Thyroid gland (tissue), 4 donors: Measurements from ENCODE around the gene YTHDC2. TPM values are rescaled to one million over a fixed set of nuclear protein-coding genes. Genes with fewer than 3 reads are reported as not detected.

ENCODE experiments used
- DNase-seq, 2 donors: peaks; one replicate each; pipeline ENCODE4 v3.0.0-alpha.2; 2019
- H3K27ac ChIP-seq, 3 donors: fragments of 200-600 bp; sonication (generic); 1 replicate in 2 of 3; 2 replicates in 1 of 3; pipeline ENCODE4 v1.5.1; 2016 to 2019; ENCODE audit warnings: mild to moderate bottlenecking in 1 of 3, moderate library complexity in 1 of 3
- H3K27me3 ChIP-seq: fragments of 200-600 bp; sonication (generic); one replicate; pipeline ENCODE4 v1.5.1; 2019
- H3K36me3 ChIP-seq, 2 donors: fragments of 200-600 bp; sonication (generic); one replicate each; pipeline ENCODE4 v1.5.1; 2016 to 2019
- H3K4me1 ChIP-seq, 2 donors: fragments of 200-600 bp; sonication (generic); one replicate each; pipeline ENCODE4 v1.5.1; 2017 to 2019
- H3K4me3 ChIP-seq, 3 donors: fragments of 200-600 bp; sonication (generic); replicated peaks in 1 of 3; 1 replicate in 2 of 3; 2 replicates in 1 of 3; pipeline ENCODE4 v1.5.1; 2016; ENCODE audit warnings: mild to moderate bottlenecking in 1 of 3
- H3K9me3 ChIP-seq: fragments of 200-600 bp; sonication (generic); one replicate; pipeline ENCODE4 v1.5.1; 2017
- POLR2A ChIP-seq, 2 donors: fragments of 450-650 bp; IDR thresholded peaks; one replicate each; pipeline ENCODE4 v1.6.1; 2017; ENCODE audit warnings: antibody characterized with exemption in 2 of 2, mild to moderate bottlenecking in 2 of 2, moderate library complexity in 1 of 2
- WGBS, 2 donors: methylation state at CpG; one replicate each; pipeline ENCODE4 v1.1.5; 2017; 5-methylcytosine and 5-hydroxymethylcytosine counted together
- intact Hi-C: fragments of 100-400 bp; cut with DNase I; formaldehyde crosslinking; loops from one replicate; pipeline ENCODE4 v1.15.1; 2023
- small RNA-seq: library from RNA; depleted of rRNA; stranded (forward); fragments of <200 nt; gene quantifications from one replicate; pipeline ENCODE3, GENCODE V24; 2016
- total RNA-seq, 4 donors: library from RNA; depleted of rRNA; stranded (reverse); fragments of >200 nt; gene quantifications; one replicate each; pipeline ENCODE4 v1.2.3, GENCODE V29; 2016
- TF ChIP-seq, protein P1 (sequence below), 6 experiments: fragments of 200-600 bp in 3 of 6; fragments of 450-650 bp in 3 of 6; sonication (generic) in 3 of 6; IDR thresholded peaks; one replicate each; pipeline ENCODE4 v1.5.1; 2016 to 2019; ENCODE audit warnings: antibody characterized with exemption in 6 of 6, mild to moderate bottlenecking in 2 of 6, inconsistent platforms in 1 of 6, moderate library complexity in 1 of 6

Gene YTHDC2
- total RNA-seq, 4 donors from 2014 or later = 29.6 to 55.6 (median 41.7) TPM

DNA sequence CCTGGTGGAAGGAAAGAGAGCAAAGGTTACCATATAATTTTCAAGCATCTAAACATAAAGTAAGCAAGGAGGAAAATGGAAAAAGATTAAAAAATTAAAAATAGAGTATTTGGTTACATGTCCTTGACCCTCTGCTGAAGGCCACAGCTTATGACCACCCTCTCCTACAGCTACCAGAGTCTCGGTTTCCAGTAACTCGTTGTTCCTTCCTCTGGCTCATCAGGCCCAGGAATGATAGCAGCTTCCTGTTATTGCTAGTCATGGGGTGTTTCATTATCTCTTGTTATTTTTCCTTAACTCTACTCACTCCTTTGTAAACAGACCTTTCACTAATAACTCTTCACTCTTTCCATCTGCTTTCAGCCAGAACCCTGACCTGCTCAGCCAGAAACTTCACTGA is 102.2 kb downstream of the YTHDC2 start:
- Histone ChIP-seq H3K27me3 (no peaks in the 10 kb centered on the region), H3K9me3 (no peaks in the 10 kb centered on the region), H3K36me3 (no peaks in the 10 kb centered on the region), H3K27ac (no peak overlapping the region), H3K4me1 (no peaks in the 10 kb centered on the region), H3K4me3 (no peak overlapping the region)
- no peak for DNase-seq
- TF ChIP-seq, protein P1, sequence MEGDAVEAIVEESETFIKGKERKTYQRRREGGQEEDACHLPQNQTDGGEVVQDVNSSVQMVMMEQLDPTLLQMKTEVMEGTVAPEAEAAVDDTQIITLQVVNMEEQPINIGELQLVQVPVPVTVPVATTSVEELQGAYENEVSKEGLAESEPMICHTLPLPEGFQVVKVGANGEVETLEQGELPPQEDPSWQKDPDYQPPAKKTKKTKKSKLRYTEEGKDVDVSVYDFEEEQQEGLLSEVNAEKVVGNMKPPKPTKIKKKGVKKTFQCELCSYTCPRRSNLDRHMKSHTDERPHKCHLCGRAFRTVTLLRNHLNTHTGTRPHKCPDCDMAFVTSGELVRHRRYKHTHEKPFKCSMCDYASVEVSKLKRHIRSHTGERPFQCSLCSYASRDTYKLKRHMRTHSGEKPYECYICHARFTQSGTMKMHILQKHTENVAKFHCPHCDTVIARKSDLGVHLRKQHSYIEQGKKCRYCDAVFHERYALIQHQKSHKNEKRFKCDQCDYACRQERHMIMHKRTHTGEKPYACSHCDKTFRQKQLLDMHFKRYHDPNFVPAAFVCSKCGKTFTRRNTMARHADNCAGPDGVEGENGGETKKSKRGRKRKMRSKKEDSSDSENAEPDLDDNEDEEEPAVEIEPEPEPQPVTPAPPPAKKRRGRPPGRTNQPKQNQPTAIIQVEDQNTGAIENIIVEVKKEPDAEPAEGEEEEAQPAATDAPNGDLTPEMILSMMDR (IDR thresholded peaks at IDR 0.05) = no peak
- no peak for TF ChIP-seq POLR2A (IDR thresholded peaks at IDR 0.05)
- intact Hi-C loops = no loop called here
- WGBS, 2 donors = 41 to 45% methylated on average over 2 of the region's 2 CpGs

DNA sequence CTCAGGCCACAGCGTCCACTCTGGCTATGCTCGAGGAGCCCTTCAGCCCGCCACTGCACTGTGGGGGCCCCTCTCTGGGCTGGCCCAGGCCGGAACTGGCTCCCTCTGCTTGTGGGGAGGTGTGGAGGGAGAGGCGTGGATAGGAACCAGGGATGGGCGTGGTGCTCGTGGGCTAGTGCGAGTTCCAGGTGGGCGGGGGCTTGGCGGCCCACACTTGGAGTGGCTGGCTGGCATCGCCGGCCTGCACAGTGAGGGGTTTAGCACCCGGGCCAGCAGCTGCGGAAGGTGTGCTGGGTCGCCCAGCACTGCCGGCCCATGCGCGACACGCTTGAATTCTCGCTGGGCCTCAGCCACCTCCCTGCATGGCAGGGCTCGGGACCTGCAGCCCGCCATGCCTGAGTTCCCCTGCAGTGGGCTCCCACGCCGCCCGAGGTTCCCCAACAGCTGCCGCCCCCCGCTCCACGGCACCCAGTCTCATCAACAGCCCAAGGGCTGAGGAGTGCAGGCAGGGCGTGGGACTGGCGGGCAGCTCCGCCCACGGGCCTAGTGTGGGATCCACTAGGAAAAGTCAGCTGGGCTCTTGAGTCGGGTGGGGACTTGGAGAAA is 103.8 kb downstream of the YTHDC2 start:
- TF ChIP-seq, protein P1 (IDR thresholded peaks at IDR 0.05) = no peak
- TF ChIP-seq POLR2A (IDR thresholded peaks at IDR 0.05) = no peak
- Histone ChIP-seq H3K9me3 (no peaks in the 10 kb centered on the region), H3K4me3 (no peak overlapping the region), H3K27me3 (no peaks in the 10 kb centered on the region), H3K4me1 (no peaks in the 10 kb centered on the region), H3K27ac (no peak overlapping the region), H3K36me3 (no peaks in the 10 kb centered on the region)
- intact Hi-C loops = no loop called here
- WGBS, 2 donors = 92 to 98% methylated on average over 21 to 27 of the region's 33 CpGs
- DNase-seq = no peak

GRCh38 chr5:113632996-113633395 is 119.5 kb downstream of the YTHDC2 start:
- no peak overlapping the region for H3K4me3 ChIP-seq
- H3K4me1 ChIP-seq = no peaks in the 10 kb centered on the region
- no peaks in the 10 kb centered on the region for H3K36me3 ChIP-seq
- H3K27ac ChIP-seq = no peak overlapping the region
- DNase-seq = no peak
- H3K9me3 ChIP-seq = no peaks in the 10 kb centered on the region
- intact Hi-C loops = no loop called here
- TF ChIP-seq, protein P1 (IDR thresholded peaks at IDR 0.05) = no peak
- no peak for TF ChIP-seq POLR2A (IDR thresholded peaks at IDR 0.05)
- no peaks in the 10 kb centered on the region for H3K27me3 ChIP-seq

- WGBS, 2 donors = 80 to 81% methylated on average over 3 of the region's 3 CpGs
- Histone ChIP-seq H3K27me3 (no peaks in the 10 kb centered on the region), H3K4me3 (no peak overlapping the region), H3K27ac (no peak overlapping the region), H3K4me1 (no peaks in the 10 kb centered on the region), H3K36me3 (no peaks in the 10 kb centered on the region), H3K9me3 (no peaks in the 10 kb centered on the region)
- no peak for DNase-seq
- TF ChIP-seq POLR2A (IDR thresholded peaks at IDR 0.05) = no peak
- TF ChIP-seq, protein P1 (IDR thresholded peaks at IDR 0.05) = no peak
- intact Hi-C loops = no loop called here
Observed at GRCh38 chr5:113634957-113635356, 121.5 kb downstream of the YTHDC2 start.

- Histone ChIP-seq H3K27me3 (no peaks in the 10 kb centered on the region), H3K9me3 (no peaks in the 10 kb centered on the region), H3K4me1 (no peaks in the 10 kb centered on the region), H3K4me3 (no peak overlapping the region), H3K36me3 (no peaks in the 10 kb centered on the region), H3K27ac (no peak overlapping the region)
- TF ChIP-seq POLR2A (IDR thresholded peaks at IDR 0.05) = no peak
- TF ChIP-seq, protein P1 (IDR thresholded peaks at IDR 0.05) = no peak
- intact Hi-C loops = no loop called here
- no peak for DNase-seq
Observed at GRCh38 chr5:113641715-113642114, 128.2 kb downstream of the YTHDC2 start.

Small RNAs within 50 kb of the gene (small RNA-seq; reads per million reads assigned to genes)
- gene RNU4ATAC13P = not detected

Other genes starting within 250 kb of the YTHDC2 start
- gene TSSK1B, start 78.7 kb upstream of the YTHDC2 start, total RNA-seq = under 1 TPM in 2 of 4 donors, not detected in 2; 0.25 to 0.40 TPM
- gene MCC, start 25.2 kb upstream of the YTHDC2 start, total RNA-seq = 10 to 100 TPM in 3 of 4 donors, 1 to 10 TPM in 1; 5.1 to 22.3 (median 13.0) TPM